IPS-NIHi7 (cell line): ENCODE measurements around the gene RSPH1.

ENCODE experiments used
- DNase-seq: peaks from one replicate; pipeline ENCODE4 v3.0.0; 2012; ENCODE audit warnings: mixed read lengths; ENCODE audit errors: extremely low spot score

RSPH1 gene

GRCh38 chr21:42532466-42533181 is 36.6 kb upstream of the RSPH1 start:
- no peak for DNase-seq

- DNase-seq = no peak
Observed at GRCh38 chr21:42531771-42532170, 35.7 kb upstream of the RSPH1 start.

- no peak for DNase-seq
Observed at GRCh38 chr21:42530167-42530518, 34.1 kb upstream of the RSPH1 start.

GRCh38 chr21:42527489-42528158 is 31.6 kb upstream of the RSPH1 start:
- no peak for DNase-seq

GRCh38 chr21:42527127-42527488 is 31.1 kb upstream of the RSPH1 start:
- no peak for DNase-seq

GRCh38 chr21:42526379-42526727 is 30.3 kb upstream of the RSPH1 start:
- DNase-seq = no peak

- DNase-seq = no peak
Observed at GRCh38 chr21:42525676-42526378, 29.8 kb upstream of the RSPH1 start.

GRCh38 chr21:42525029-42525581 is 29.1 kb upstream of the RSPH1 start:
- no peak for DNase-seq

GRCh38 chr21:42524341-42525028 is 28.5 kb upstream of the RSPH1 start:
- DNase-seq = peak; percentile 32

GRCh38 chr21:42523941-42524340 is 27.9 kb upstream of the RSPH1 start:
- no peak for DNase-seq

- no peak for DNase-seq
Observed at GRCh38 chr21:42523211-42523610, 27.2 kb upstream of the RSPH1 start.

GRCh38 chr21:42522771-42523170 is 26.7 kb upstream of the RSPH1 start:
- no peak for DNase-seq

GRCh38 chr21:42522271-42522670 is 26.2 kb upstream of the RSPH1 start:
- DNase-seq = no peak

GRCh38 chr21:42521805-42522204 is 25.8 kb upstream of the RSPH1 start:
- no peak for DNase-seq

- DNase-seq = no peak
Observed at GRCh38 chr21:42521384-42521783, 25.4 kb upstream of the RSPH1 start.

GRCh38 chr21:42520628-42521253 is 24.7 kb upstream of the RSPH1 start:
- DNase-seq = no peak

- DNase-seq = no peak
Observed at GRCh38 chr21:42518626-42519025, 22.6 kb upstream of the RSPH1 start.

- no peak for DNase-seq
Observed at GRCh38 chr21:42518215-42518614, 22.2 kb upstream of the RSPH1 start.

GRCh38 chr21:42515708-42516502 is 19.9 kb upstream of the RSPH1 start:
- peak; percentile 43 for DNase-seq

GRCh38 chr21:42514883-42515228 is 18.8 kb upstream of the RSPH1 start:
- no peak for DNase-seq
